OCI-LY7 (cell line): ENCODE measurements around the gene CDK5R1.

Source experiments
- CTCF ChIP-seq: fragments of 200-600 bp; sonication (generic); conservative IDR thresholded peaks from 2 replicates; pipeline ENCODE4 v1.5.1; 2014; ENCODE audit warnings: mild to moderate bottlenecking, antibody characterized with exemption, low read length, moderate library complexity, mixed read lengths
- EZH2phosphoT487 ChIP-seq: fragments of 200-600 bp; sonication (generic); IDR thresholded peaks from 2 replicates; pipeline ENCODE4 v1.6.1; 2018; ENCODE audit warnings: low read depth, borderline replicate concordance, mild to moderate bottlenecking, mixed run types, antibody characterized with exemption, low read length, moderate library complexity, mixed read lengths

GRCh38 chr17:32489320-32490100, 2.7 kb downstream of the CDK5R1 start:
- no peak for TF ChIP-seq CTCF
- TF ChIP-seq EZH2phosphoT487, result no peak
